Neural progenitor cell (in vitro differentiated cells): ENCODE results near the gene CFAP157. TPM values are rescaled to one million over a fixed set of nuclear protein-coding genes. Genes with fewer than 3 reads are reported as not detected.

ENCODE experiments used
- DNase-seq: peaks from one replicate; pipeline ENCODE4 v3.0.0-alpha.2; 2016; ENCODE audit warnings: low spot score
- H2AFZ ChIP-seq: fragments of 200-600 bp; sonication (generic); replicated peaks from 2 replicates; pipeline ENCODE4 v1.6.1; 2016; ENCODE audit warnings: antibody characterized with exemption
- H3F3A ChIP-seq: fragments of 200-600 bp; sonication (generic); 2 replicates; pipeline ENCODE4 v1.6.1; 2016; ENCODE audit warnings: antibody characterized with exemption, low read depth
- H3K27ac ChIP-seq: fragments of 200-600 bp; sonication (generic); 2 replicates; pipeline ENCODE4 v1.5.1; 2016; ENCODE audit warnings: mild to moderate bottlenecking
- H3K27me3 ChIP-seq: fragments of 200-600 bp; sonication (generic); 2 replicates; pipeline ENCODE4 v1.6.1; 2016; ENCODE audit warnings: mild to moderate bottlenecking, moderate library complexity
- H3K36me3 ChIP-seq: fragments of 200-600 bp; sonication (generic); 2 replicates; pipeline ENCODE4 v1.5.1; 2016
- H3K4me1 ChIP-seq: fragments of 200-600 bp; sonication (generic); 2 replicates; pipeline ENCODE4 v1.6.1; 2016; ENCODE audit warnings: mixed run types
- H3K4me2 ChIP-seq: fragments of 200-600 bp; sonication (generic); 2 replicates; pipeline ENCODE4 v1.6.1; 2016
- H3K4me3 ChIP-seq: fragments of 200-600 bp; sonication (generic); 2 replicates; pipeline ENCODE4 v1.5.1; 2016
- H3K79me2 ChIP-seq: fragments of 200-600 bp; sonication (generic); 2 replicates; pipeline ENCODE4 v1.6.1; 2016; ENCODE audit warnings: low read depth
- H3K9ac ChIP-seq: fragments of 200-600 bp; sonication (generic); 2 replicates; pipeline ENCODE4 v1.6.1; 2016
- H3K9me3 ChIP-seq: fragments of 200-600 bp; sonication (generic); 2 replicates; pipeline ENCODE4 v1.5.1; 2016; ENCODE audit warnings: low read depth
- H4K20me1 ChIP-seq: fragments of 200-600 bp; sonication (generic); 2 replicates; pipeline ENCODE4 v1.6.1; 2016; ENCODE audit warnings: low read depth
- H3K27ac Mint-ChIP-seq: 3 replicates; pipeline ENCODE4 v1.8.0; 2021; ENCODE audit warnings: mixed read lengths
- H3K27me3 Mint-ChIP-seq: 2 replicates; pipeline ENCODE4 v1.8.0; 2022; ENCODE audit warnings: low read depth, mild to moderate bottlenecking, inconsistent platforms, moderate library complexity, mixed read lengths; ENCODE audit not compliant: insufficient read depth
- H3K36me3 Mint-ChIP-seq: 3 replicates; pipeline ENCODE4 v1.8.0; 2021; ENCODE audit warnings: mixed read lengths
- H3K4me1 Mint-ChIP-seq: 3 replicates; pipeline ENCODE4 v1.8.0; 2021; ENCODE audit warnings: mixed read lengths
- H3K4me3 Mint-ChIP-seq: 3 replicates; pipeline ENCODE4 v1.8.0; 2021; ENCODE audit warnings: mild to moderate bottlenecking, moderate library complexity, mixed read lengths
- H3K9me3 Mint-ChIP-seq: 3 replicates; pipeline ENCODE4 v1.8.0; 2020; ENCODE audit warnings: mixed read lengths
- EZH2 ChIP-seq: fragments of 200-600 bp; sonication (generic); IDR thresholded peaks from 2 replicates; pipeline ENCODE4 v1.6.1; 2017; ENCODE audit warnings: antibody characterized with exemption, mild to moderate bottlenecking, moderate library complexity
- EZH2phosphoT487 ChIP-seq: fragments of 200-600 bp; sonication (generic); IDR thresholded peaks from 2 replicates; pipeline ENCODE4 v1.6.1; 2017; ENCODE audit warnings: antibody characterized with exemption
- total RNA-seq: library from RNA; depleted of rRNA; stranded (reverse); fragments of >200 nt; gene quantifications from 2 replicates; pipeline ENCODE4 v1.2.3, GENCODE V29; 2015; ENCODE audit warnings: low replicate concordance
- TF ChIP-seq, protein P1 (sequence below): fragments of 200-600 bp; sonication (generic); IDR thresholded peaks from 2 replicates; pipeline ENCODE4 v1.5.1; 2017; ENCODE audit warnings: antibody characterized with exemption, mild to moderate bottlenecking

Gene CFAP157
- total RNA-seq, 1 donor from 2014 or later, result not detected

DNA sequence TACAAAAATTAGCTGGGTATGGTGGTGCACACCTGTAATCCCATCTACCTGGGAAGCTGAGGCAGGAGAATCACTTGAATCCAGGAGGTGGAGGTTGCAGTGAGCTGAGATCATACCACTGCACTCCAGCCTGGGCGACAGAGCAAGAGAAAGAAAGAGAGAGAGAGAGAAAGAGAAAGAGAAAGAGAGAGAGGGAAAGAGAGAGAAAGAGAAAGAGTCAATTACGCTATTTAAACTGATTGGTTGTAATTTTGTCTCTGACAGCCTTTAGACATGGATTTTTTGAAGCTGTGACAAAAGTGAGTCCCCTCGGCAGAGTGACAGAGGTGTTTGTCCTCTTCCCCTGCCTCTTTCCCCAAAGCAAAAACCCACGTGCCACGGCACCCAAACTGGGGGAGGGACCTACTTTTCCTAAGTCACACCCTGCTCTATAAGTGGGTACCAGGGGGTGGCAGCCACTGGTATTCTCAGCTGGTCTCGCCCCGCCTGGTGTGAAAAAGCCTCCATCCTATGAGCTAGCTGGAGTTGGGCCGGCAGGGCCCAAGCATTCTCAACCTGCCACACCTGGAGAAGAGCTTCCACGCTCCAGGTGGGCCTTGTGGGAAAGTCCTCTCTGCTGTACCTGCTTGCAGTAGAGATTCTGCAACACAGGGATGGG is 3.4 kb upstream of the CFAP157 start:
- H3K4me3 Mint-ChIP-seq, result no peak overlapping the region
- no peaks in the 10 kb centered on the region for H3K79me2 ChIP-seq
- TF ChIP-seq, protein P1, sequence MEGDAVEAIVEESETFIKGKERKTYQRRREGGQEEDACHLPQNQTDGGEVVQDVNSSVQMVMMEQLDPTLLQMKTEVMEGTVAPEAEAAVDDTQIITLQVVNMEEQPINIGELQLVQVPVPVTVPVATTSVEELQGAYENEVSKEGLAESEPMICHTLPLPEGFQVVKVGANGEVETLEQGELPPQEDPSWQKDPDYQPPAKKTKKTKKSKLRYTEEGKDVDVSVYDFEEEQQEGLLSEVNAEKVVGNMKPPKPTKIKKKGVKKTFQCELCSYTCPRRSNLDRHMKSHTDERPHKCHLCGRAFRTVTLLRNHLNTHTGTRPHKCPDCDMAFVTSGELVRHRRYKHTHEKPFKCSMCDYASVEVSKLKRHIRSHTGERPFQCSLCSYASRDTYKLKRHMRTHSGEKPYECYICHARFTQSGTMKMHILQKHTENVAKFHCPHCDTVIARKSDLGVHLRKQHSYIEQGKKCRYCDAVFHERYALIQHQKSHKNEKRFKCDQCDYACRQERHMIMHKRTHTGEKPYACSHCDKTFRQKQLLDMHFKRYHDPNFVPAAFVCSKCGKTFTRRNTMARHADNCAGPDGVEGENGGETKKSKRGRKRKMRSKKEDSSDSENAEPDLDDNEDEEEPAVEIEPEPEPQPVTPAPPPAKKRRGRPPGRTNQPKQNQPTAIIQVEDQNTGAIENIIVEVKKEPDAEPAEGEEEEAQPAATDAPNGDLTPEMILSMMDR, result no peak
- TF ChIP-seq EZH2, result no peak
- no peak for TF ChIP-seq EZH2phosphoT487

DNA sequence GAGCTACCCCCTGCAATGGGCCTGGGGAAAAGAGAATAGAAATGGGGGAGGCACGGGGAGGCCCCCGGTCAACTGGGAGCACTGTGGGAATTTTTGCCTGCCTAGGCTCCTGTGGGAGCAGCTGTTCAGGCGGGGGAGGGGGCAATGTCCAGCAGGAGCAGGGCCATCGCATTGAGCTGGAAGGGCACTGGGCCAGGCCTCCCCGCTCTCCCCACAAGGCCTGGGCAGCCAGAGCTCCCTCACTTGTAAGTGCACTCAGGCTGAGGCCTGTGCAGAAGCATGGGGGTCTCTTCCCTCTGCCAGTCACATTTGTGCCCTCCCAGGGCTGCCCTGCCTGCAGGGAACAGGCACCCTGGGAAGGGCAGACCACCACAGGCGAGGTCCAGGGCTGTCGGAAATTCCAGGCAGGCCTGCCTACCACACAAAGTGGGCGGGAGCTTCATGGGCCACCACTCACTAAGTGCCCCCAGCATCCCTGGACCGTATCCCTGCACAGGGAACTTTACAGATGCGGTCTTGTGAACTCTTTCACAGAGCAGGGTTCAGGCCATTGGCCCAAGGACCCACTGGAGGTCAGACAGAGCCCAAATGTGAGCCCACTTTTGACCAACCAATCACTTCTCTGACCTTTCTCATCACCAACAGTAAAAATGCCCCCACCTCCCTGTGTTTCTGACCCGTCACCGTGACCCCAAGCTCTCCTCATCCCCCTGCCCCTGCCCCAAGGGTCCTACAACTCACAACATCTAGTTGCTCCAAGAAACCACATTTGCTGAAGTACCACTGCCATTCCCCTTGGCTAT is 1.0 kb upstream of the CFAP157 start:
- Histone ChIP-seq H2AFZ (peak overlapping the region; percentile 76), H3K9me3 (no peaks in the 10 kb centered on the region), H3K4me2 (peak overlapping the region; percentile 18), H3K9ac (no peak overlapping the region), H3K36me3 (no peaks in the 10 kb centered on the region), H4K20me1 (no peaks in the 10 kb centered on the region), H3K4me1 (peaks cover 13% of the 10 kb centered on the region), H3K27me3 (no peaks in the 10 kb centered on the region), H3K27ac (no peak overlapping the region), H3K4me3 (no peak overlapping the region), H3K79me2 (no peaks in the 10 kb centered on the region), H3F3A (no peaks in the 10 kb centered on the region)
- Mint-ChIP-seq H3K27me3 (no peaks in the 10 kb centered on the region), H3K4me1 (peaks cover 24% of the 10 kb centered on the region), H3K9me3 (peaks cover 3% of the 10 kb centered on the region), H3K36me3 (no peaks in the 10 kb centered on the region), H3K27ac (peak overlapping the region; percentile 52), H3K4me3 (no peak overlapping the region)
- DNase-seq, result no peak
- TF ChIP-seq EZH2phosphoT487 (no peak), EZH2 (no peak)
- TF ChIP-seq, protein P1, result no peak

More for the DNA sequence above, 3.4 kb upstream of the CFAP157 start:
- Histone ChIP-seq H3K4me2 (no peak overlapping the region), H3K27me3 (no peaks in the 10 kb centered on the region), H4K20me1 (no peaks in the 10 kb centered on the region), H3K27ac (no peak overlapping the region), H3F3A (peaks cover 8% of the 10 kb centered on the region), H3K9ac (no peak overlapping the region), H3K4me3 (no peak overlapping the region), H3K9me3 (no peaks in the 10 kb centered on the region), H3K36me3 (no peaks in the 10 kb centered on the region), H3K4me1 (peaks cover 13% of the 10 kb centered on the region), H2AFZ (no peak overlapping the region)
- DNase-seq, result no peak
- H3K36me3 Mint-ChIP-seq, result no peaks in the 10 kb centered on the region
- H3K27me3 Mint-ChIP-seq, result peaks cover 5% of the 10 kb centered on the region
- H3K4me1 Mint-ChIP-seq, result peaks cover 24% of the 10 kb centered on the region
- H3K27ac Mint-ChIP-seq, result no peak overlapping the region
- H3K9me3 Mint-ChIP-seq, result no peaks in the 10 kb centered on the region

DNA sequence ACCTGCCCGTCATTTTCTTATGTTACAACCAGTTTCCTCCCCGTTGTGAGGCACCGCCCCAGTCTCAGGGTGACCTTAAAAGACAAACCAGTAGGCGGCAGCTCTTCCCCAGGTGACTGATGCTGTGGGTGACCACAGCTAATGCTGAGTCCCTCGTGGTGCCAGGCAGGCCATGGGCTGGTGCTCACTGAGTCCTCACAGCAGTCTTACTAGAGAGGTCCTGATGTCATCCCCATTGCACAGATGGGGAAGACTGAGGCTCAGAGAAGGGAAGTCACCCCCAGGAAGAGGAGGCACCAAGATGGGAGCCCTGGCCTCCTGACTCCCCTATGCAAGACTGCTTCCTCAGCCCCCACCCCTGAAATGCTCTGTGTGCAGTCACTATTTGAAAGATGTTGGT is 978 bp downstream of the CFAP157 start:
- TF ChIP-seq EZH2phosphoT487, result no peak
- no peak for TF ChIP-seq EZH2
- TF ChIP-seq, protein P1, result no peak
- Histone ChIP-seq H3K27me3 (no peaks in the 10 kb centered on the region), H3K9ac (no peak overlapping the region), H4K20me1 (no peaks in the 10 kb centered on the region), H3K9me3 (no peaks in the 10 kb centered on the region), H3K4me1 (peaks cover 22% of the 10 kb centered on the region), H2AFZ (no peak overlapping the region), H3K79me2 (no peaks in the 10 kb centered on the region), H3K36me3 (no peaks in the 10 kb centered on the region), H3K4me2 (no peak overlapping the region), H3F3A (no peaks in the 10 kb centered on the region), H3K4me3 (no peak overlapping the region), H3K27ac (no peak overlapping the region)
- H3K27ac Mint-ChIP-seq, result no peak overlapping the region
- H3K4me1 Mint-ChIP-seq, result peaks cover 32% of the 10 kb centered on the region
- no peak for DNase-seq
- no peaks in the 10 kb centered on the region for H3K36me3 Mint-ChIP-seq
- H3K27me3 Mint-ChIP-seq, result no peaks in the 10 kb centered on the region
- H3K4me3 Mint-ChIP-seq, result peak overlapping the region; percentile 50
- peaks cover 3% of the 10 kb centered on the region for H3K9me3 Mint-ChIP-seq
